ENCODE data around the gene CSRNP3. TPM values are rescaled to one million over a fixed set of nuclear protein-coding genes. Genes with fewer than 3 reads are reported as not detected.

CSRNP3 gene
- total and polyA plus RNA-seq, 10 of the 15 experiments (the other 5 are each of a cell fraction or from before 2014, with no cell fraction given), result 0.03 to 5.2 (median 0.11) TPM; not detected in 1

DNA sequence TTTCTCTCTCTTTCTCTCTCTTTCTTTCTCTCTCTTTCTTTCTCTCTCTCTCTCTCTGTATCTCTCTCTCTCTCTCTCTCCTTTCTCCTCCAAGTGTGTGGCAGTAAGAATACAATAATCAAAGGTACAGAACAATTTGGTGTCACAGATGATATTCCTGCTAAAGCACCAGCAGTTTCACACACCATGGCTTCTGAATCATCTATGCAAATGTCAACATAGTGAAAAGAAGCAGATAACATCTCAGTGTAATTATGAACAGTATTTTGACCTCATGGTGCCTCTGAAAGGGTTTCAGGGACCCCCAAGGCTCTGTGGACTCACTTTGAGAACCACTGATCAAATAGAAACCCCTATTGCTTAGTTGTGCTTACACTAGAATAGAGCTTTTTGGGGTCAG is 38.5 kb upstream of the CSRNP3 start:
- intact Hi-C loops (cut with micrococcal nuclease; ENCODE audit: unreplicated experiment), result no loop called here
- no peaks in the 10 kb centered on the region for H4K20me1 ChIP-seq (ENCODE audit: control insufficient read depth, insufficient read depth)
- in situ Hi-C loops (cut with MboI), result no loop called here

More for the DNA sequence above, 38.5 kb upstream of the CSRNP3 start:
- ATAC-seq (peak; percentile 39; the same call in 2 of the 3 replicates), FAIRE-seq (no peak), DNase-seq (ENCODE audit: low read depth, low spot score) (no peak)
- H3K9me3 ChIP-seq (replicated peaks; ENCODE audit: control insufficient read depth, insufficient read depth, low read length), result no peaks in the 10 kb centered on the region
- H3K27ac ChIP-seq (ENCODE audit: control insufficient read depth, insufficient read depth), result no peak overlapping the region
- H3K4me2 ChIP-seq (ENCODE audit: control insufficient read depth, insufficient read depth), result no peak overlapping the region
- SMC1A ChIA-PET (ENCODE audit: uncharacterized antibody, unreplicated experiment), result interaction anchor here (0.8 to 10.1 kb wide), 12 partner anchors 10 to 263 kb away, joined by 3 to 107 read pairs (median 3); no protein-coding TSS in a partner anchor
- CTCF ChIA-PET, result interaction anchor here (0.6 kb wide), 2 partner anchors 12 to 20 kb away, joined by 3 read pairs; no protein-coding TSS in a partner anchor
- POLR2A ChIA-PET, result no interaction called here
- BruUV-seq (replicated peaks), result no TSS peak
- no peak overlapping the region for H3K4me3 ChIP-seq
- TF ChIP-seq, protein P1, sequence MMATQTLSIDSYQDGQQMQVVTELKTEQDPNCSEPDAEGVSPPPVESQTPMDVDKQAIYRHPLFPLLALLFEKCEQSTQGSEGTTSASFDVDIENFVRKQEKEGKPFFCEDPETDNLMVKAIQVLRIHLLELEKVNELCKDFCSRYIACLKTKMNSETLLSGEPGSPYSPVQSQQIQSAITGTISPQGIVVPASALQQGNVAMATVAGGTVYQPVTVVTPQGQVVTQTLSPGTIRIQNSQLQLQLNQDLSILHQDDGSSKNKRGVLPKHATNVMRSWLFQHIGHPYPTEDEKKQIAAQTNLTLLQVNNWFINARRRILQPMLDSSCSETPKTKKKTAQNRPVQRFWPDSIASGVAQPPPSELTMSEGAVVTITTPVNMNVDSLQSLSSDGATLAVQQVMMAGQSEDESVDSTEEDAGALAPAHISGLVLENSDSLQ (IDR thresholded peaks at IDR 0.05), result no peak
- TF ChIP-seq NFIC (IDR thresholded peaks at IDR 0.05; ENCODE audit: low read depth, low read length) (no peak), DPF2 (IDR thresholded peaks at IDR 0.05) (no peak), RELA (IDR thresholded peaks at IDR 0.05; ENCODE audit: borderline replicate concordance, partially characterized antibody) (no peak), BMI1 (IDR thresholded peaks at IDR 0.05; ENCODE audit: borderline replicate concordance) (no peak), EED (IDR thresholded peaks at IDR 0.05; ENCODE audit: low read depth) (no peak)
- TF ChIP-seq, protein P2, sequence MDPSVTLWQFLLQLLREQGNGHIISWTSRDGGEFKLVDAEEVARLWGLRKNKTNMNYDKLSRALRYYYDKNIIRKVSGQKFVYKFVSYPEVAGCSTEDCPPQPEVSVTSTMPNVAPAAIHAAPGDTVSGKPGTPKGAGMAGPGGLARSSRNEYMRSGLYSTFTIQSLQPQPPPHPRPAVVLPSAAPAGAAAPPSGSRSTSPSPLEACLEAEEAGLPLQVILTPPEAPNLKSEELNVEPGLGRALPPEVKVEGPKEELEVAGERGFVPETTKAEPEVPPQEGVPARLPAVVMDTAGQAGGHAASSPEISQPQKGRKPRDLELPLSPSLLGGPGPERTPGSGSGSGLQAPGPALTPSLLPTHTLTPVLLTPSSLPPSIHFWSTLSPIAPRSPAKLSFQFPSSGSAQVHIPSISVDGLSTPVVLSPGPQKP (IDR thresholded peaks at IDR 0.05; ENCODE audit: low read depth, low read length), result no peak
- TF ChIP-seq, protein P3, sequence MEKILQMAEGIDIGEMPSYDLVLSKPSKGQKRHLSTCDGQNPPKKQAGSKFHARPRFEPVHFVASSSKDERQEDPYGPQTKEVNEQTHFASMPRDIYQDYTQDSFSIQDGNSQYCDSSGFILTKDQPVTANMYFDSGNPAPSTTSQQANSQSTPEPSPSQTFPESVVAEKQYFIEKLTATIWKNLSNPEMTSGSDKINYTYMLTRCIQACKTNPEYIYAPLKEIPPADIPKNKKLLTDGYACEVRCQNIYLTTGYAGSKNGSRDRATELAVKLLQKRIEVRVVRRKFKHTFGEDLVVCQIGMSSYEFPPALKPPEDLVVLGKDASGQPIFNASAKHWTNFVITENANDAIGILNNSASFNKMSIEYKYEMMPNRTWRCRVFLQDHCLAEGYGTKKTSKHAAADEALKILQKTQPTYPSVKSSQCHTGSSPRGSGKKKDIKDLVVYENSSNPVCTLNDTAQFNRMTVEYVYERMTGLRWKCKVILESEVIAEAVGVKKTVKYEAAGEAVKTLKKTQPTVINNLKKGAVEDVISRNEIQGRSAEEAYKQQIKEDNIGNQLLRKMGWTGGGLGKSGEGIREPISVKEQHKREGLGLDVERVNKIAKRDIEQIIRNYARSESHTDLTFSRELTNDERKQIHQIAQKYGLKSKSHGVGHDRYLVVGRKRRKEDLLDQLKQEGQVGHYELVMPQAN (conservative IDR thresholded peaks at IDR 0.05), result no peak
- no peaks in the 10 kb centered on the region for H3K79me2 ChIP-seq (ENCODE audit: control insufficient read depth, insufficient read depth, low read length)
- H3K9ac ChIP-seq (ENCODE audit: control insufficient read depth, insufficient read depth, low read length), result no peak overlapping the region
- no peaks in the 10 kb centered on the region for H3K4me1 ChIP-seq (ENCODE audit: control insufficient read depth, insufficient read depth, low read length)
- H2AFZ ChIP-seq (ENCODE audit: control insufficient read depth, low read depth, low read length), result no peak overlapping the region
- H3K36me3 ChIP-seq (ENCODE audit: control insufficient read depth in 2 of 2, insufficient read depth in 2 of 2, low read length in 1 of 2), result no peaks in the 10 kb centered on the region
- RAD21 ChIA-PET (ENCODE audit: unreplicated experiment), result interaction anchor here (1.4 kb wide), 1 partner anchor 18 kb away, joined by 3 read pairs; no protein-coding TSS in a partner anchor
- no peaks in the 10 kb centered on the region for H3K27me3 ChIP-seq (replicated peaks in 1 of 2; ENCODE audit: control insufficient read depth in 2 of 2, insufficient read depth in 2 of 2, low read length in 1 of 2)

All from GM12878 (cell line).